HG03565 (cell line): ENCODE results near the gene AK9.

Experiments used
- ATAC-seq: cut with Tn5 transposase; IDR thresholded peaks from one replicate; pipeline ENCODE4 v1.9.1; 2021; ENCODE audit warnings: mild to moderate bottlenecking, moderate library complexity; ENCODE audit not compliant: unreplicated experiment

AK9 gene

GRCh38 chr6:109515781-109516409, 175.1 kb downstream of the AK9 start:
- ATAC-seq: no peak

DNA sequence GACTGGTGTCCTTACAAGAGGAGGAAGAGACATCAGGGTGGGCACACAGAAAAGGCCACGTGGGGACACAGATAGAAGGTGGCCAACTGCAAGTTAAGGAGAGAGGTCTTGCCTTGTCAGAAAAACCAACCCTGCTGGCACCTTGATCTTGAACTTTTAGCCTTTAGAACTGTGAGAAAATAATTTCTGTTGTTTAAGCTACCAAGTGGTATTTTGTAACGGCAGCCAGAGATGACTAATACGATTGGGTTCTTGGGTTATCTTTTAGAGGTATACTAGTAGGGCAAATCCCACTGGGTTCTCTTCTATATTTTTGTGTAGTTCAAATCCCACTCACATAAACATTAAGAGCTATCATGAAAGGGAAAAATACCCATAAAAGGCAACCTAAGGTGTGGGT, 176.1 kb downstream of the AK9 start:
- ATAC-seq: no peak

DNA sequence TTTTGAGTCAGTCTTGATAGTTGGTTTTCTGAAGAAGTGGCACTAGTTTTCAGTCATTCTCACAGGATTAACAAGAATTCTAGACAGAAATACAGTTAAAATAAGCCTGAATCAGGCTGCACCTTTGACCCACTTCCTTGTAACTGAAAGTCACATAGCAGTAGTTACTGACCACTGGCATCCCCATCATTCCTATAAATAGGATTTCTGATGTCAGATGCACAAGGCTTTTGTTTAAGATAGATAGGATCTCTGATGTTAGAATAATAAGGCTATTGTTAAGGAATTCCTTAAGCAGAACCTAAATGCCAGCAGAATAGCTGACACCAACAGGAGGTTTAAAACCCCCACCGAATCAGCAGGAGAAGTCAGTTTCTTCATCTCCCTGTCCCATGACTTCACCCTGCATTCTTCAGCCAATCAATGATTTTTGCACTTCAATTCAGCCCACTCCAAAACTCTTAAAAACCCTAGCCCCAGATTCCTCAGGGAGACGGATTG, 177.4 kb downstream of the AK9 start:
- no peak for ATAC-seq

GRCh38 chr6:109512271-109512817, 178.7 kb downstream of the AK9 start:
- ATAC-seq: no peak

- no peak for ATAC-seq
Observed at GRCh38 chr6:109511832-109512231, 179.2 kb downstream of the AK9 start.

GRCh38 chr6:109510358-109510757, 180.6 kb downstream of the AK9 start:
- no peak for ATAC-seq

DNA sequence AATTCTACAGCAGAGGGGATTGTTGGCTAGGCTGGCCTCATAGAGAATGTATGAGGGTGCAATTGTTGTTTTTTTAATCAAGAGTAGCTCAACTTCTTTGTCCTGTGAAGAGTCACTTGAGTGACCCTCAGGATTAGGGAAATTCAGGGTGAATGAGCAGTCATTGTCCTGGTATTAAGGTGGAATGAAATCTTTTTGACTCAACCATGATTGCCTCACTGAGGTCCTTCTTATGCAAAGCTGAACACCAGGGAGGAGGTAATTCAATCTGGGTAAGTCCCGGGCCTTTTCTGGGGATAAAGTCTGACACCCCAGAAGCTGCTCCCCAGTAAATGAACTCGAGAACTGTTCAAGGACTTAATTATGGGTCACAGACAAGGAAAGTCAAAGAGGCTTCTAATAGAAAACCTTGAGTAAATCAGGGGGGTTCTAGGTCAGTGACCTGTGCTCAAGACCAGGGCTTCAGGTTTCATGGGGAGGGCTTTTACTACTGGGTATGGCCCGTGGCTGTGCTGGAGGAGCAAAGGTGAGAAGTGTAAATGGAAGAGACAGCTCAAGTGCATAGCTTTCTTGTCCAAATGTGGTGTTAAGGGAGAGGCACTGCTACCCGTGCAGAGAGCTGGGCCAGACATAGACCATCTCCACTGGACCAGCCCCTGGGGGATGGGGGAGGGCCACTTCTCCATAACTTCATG, 182.7 kb downstream of the AK9 start:
- ATAC-seq: no peak

GRCh38 chr6:109507490-109508072, 183.4 kb downstream of the AK9 start:
- ATAC-seq: no peak

GRCh38 chr6:109506841-109507240, 184.2 kb downstream of the AK9 start:
- no peak for ATAC-seq

DNA sequence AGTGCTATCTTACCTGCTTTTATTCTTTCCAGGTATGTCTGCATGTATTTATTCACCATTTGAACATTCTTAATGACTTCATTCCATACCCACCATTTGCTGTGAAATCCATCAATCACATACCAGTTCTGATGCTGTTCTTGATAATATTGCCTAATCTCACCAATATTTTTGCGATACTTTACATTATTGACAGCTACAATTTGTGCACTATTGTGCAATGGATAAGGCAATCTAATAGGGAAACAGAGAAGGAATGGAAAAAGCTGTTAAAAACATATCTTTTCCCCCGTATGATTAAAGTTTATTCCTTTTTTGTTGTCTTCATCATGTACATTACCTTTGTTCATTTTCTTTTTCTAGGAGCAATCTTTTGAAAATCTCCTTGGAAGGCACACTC, 184.7 kb downstream of the AK9 start:
- no peak for ATAC-seq

GRCh38 chr6:109503327-109504224, 187.4 kb downstream of the AK9 start:
- ATAC-seq: no peak

GRCh38 chr6:109498936-109499335, 192.1 kb downstream of the AK9 start:
- ATAC-seq: no peak

DNA sequence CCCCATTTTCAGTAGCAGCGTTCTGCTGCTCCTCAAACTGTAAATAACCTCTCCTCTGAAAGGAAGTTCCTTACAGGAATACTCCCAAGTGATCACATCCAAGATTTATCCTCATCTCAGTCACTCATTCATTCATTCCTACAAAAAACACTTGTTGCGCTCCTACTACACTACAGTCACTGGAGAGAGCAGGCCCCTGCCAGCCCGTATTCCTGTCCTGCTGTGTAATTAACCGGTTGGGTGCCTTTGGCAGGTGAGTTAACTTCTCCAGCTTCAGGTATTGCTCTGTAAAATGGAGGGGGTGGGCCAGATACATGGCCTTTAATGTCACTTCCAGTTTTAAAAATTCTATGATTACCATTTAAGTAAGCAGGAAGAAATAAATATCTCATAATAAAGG, 192.9 kb downstream of the AK9 start:
- no peak for ATAC-seq

GRCh38 chr6:109496036-109496772, 194.8 kb downstream of the AK9 start:
- ATAC-seq: no peak

DNA sequence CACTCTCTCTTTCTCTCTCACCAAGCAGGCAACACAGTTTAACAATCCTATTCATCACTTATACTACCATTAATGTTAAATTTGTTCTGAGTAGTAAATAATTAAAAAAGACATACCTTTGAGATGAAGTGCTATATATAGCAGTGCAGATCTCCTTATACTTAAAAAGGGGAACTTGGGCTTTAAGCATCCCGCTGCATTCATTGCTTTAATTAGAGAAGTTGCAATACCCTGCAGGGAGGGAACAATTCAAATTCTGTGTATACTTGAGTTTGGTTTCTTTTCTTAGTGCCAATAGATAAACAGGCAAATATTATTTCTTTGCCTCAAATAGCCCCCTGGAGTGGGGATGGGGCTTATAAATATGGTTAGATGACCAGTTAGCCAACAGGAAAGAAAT, 197.1 kb downstream of the AK9 start:
- ATAC-seq: no peak

DNA sequence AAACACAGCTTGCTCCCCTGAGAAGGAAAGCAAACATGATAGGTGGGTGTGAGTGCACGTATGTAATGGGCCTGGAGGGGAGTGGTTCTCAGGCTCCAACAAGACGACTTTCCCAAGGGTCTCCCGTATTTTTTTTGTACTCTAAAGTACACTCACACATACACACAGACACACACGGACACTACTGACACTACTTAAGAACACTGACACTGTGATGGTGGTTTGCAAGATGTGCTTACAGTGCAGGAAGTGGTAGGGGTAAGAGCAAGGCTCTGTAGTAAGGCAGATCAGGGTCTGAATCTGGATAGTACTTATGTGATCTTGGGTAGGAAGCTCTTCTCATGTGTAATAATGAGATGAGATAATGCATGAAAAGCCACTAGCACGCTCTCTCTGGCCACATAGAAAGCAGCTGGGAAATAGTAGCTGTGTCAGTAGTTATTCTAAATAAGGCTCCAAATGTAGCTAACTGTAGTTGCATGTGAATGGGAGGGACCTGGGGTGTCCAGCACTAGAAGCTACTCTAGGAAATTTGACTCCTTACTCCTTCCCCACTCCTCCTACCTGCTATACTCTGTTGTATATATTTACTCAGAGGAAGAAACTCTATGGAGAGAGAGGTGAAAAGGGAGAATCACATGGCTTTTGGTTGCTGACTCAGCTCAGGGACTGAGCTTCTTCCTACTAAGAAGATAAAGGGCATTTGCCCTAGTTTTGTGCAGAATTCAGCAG, 199.6 kb downstream of the AK9 start:
- ATAC-seq: peak; percentile 58

- no peak for ATAC-seq
Observed at GRCh38 chr6:109490713-109491112, 200.3 kb downstream of the AK9 start.

DNA sequence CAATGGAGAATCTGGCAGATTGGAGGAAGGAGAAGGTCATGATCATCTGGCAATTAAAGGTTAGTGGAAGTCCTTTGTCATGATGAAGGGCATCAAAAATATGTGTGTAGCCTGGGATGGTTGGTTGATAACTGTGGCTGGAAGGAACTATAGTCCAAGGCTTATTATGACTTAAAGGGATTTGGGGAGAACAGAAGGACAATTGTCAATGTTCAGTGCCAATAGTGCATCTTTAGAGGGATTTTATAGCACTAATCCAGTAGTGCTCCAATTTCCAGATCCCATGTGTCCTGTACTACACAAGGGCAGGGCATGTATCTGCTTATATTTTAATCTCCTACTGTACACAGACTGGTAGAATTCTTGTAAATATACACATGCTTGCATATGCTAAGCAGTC, 203.0 kb downstream of the AK9 start:
- ATAC-seq: no peak

GRCh38 chr6:109486068-109486467, 204.9 kb downstream of the AK9 start:
- ATAC-seq: no peak
